OCI-LY7 (cell line): ENCODE data around the gene DNAH3.

Experiments used
- EZH2phosphoT487 ChIP-seq: fragments of 200-600 bp; sonication (generic); IDR thresholded peaks from 2 replicates; pipeline ENCODE4 v1.6.1; 2018; ENCODE audit warnings: low read depth, borderline replicate concordance, mild to moderate bottlenecking, mixed run types, antibody characterized with exemption, low read length, moderate library complexity, mixed read lengths
- TF ChIP-seq, protein P1 (sequence below): fragments of 200-600 bp; sonication (generic); conservative IDR thresholded peaks from 2 replicates; pipeline ENCODE4 v1.5.1; 2014; ENCODE audit warnings: mild to moderate bottlenecking, antibody characterized with exemption, low read length, moderate library complexity, mixed read lengths

DNA sequence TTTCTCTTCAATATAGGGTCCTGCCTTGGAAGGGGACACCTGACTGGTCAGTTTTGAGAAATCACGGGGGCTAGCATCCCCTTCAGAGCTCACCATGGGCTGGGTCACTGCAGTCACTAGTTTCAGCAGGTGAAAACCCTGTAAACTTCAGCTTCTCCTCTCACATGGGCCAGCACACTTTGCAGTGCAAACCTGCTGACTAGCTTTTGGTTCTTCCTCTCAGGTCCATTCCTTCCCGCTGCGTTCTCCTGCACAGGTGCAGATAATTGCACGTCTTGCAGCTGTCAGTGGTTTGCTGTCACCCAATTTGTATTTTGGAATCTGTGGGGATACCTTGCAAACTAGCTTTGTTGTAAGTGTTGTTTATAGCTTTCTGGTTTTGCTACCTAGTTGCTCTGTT lies 154.9 kb downstream of the DNAH3 start:
- TF ChIP-seq, protein P1, sequence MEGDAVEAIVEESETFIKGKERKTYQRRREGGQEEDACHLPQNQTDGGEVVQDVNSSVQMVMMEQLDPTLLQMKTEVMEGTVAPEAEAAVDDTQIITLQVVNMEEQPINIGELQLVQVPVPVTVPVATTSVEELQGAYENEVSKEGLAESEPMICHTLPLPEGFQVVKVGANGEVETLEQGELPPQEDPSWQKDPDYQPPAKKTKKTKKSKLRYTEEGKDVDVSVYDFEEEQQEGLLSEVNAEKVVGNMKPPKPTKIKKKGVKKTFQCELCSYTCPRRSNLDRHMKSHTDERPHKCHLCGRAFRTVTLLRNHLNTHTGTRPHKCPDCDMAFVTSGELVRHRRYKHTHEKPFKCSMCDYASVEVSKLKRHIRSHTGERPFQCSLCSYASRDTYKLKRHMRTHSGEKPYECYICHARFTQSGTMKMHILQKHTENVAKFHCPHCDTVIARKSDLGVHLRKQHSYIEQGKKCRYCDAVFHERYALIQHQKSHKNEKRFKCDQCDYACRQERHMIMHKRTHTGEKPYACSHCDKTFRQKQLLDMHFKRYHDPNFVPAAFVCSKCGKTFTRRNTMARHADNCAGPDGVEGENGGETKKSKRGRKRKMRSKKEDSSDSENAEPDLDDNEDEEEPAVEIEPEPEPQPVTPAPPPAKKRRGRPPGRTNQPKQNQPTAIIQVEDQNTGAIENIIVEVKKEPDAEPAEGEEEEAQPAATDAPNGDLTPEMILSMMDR = no peak
- TF ChIP-seq EZH2phosphoT487 = no peak
